Brain microvascular endothelial cell (primary cell): Measurements from ENCODE around the gene PAPOLB.

Experiments
- DNase-seq: peaks from one replicate; pipeline ENCODE4 v3.0.0-alpha.2; 2020
- H3K27ac ChIP-seq: fragments of 250-450 bp; sonication (Bioruptor Pico); 2 replicates; pipeline ENCODE4 v1.5.1; 2020; ENCODE audit warnings: mild to moderate bottlenecking, moderate library complexity
- H3K27me3 ChIP-seq: fragments of 250-450 bp; sonication (Bioruptor Pico); replicated peaks from 2 replicates; pipeline ENCODE4 v1.5.1; 2020; ENCODE audit warnings: mild to moderate bottlenecking
- H3K36me3 ChIP-seq: fragments of 250-450 bp; sonication (Bioruptor Pico); replicated peaks from 2 replicates; pipeline ENCODE4 v1.5.1; 2020; ENCODE audit warnings: mild to moderate bottlenecking
- H3K4me3 ChIP-seq: 2 replicates; pipeline ENCODE4 v1.5.1; 2011; ENCODE audit warnings: low read depth, mild to moderate bottlenecking, control low read depth, low read length, moderate library complexity
- CTCF ChIP-seq: IDR thresholded peaks from 2 replicates; pipeline ENCODE4 v1.5.1; 2011; ENCODE audit warnings: low read depth, mild to moderate bottlenecking, moderate library complexity, low read length, control low read depth, inconsistent platforms; ENCODE audit errors: missing control alignments
- in situ Hi-C: cut with HindIII; loops from 2 replicates; pipeline ENCODE4 v1.10.0; 2017; ENCODE audit warnings: low sequenced_read_pairs, low pct_ligation_motif_present

Gene PAPOLB

GRCh38 chr7:4851459-4852422 lies 10.1 kb downstream of the PAPOLB start:
- TF ChIP-seq CTCF, result no peak
- Histone ChIP-seq H3K27me3 (no peaks in the 10 kb centered on the region), H3K36me3 (no peaks in the 10 kb centered on the region), H3K4me3 (no peak overlapping the region), H3K27ac (peak overlapping the region; percentile 59)
- in situ Hi-C loops, result no loop called here
- peak; percentile 73 for DNase-seq

GRCh38 chr7:4850262-4850795 lies 11.5 kb downstream of the PAPOLB start:
- DNase-seq, result no peak
- no peak for TF ChIP-seq CTCF
- Histone ChIP-seq H3K27me3 (no peaks in the 10 kb centered on the region), H3K4me3 (no peak overlapping the region), H3K27ac (no peak overlapping the region), H3K36me3 (no peaks in the 10 kb centered on the region)
- in situ Hi-C loops, result no loop called here

GRCh38 chr7:4849390-4849789 lies 12.4 kb downstream of the PAPOLB start:
- Histone ChIP-seq H3K27ac (no peak overlapping the region), H3K4me3 (no peak overlapping the region), H3K36me3 (no peaks in the 10 kb centered on the region), H3K27me3 (no peaks in the 10 kb centered on the region)
- DNase-seq, result peak; percentile 60
- TF ChIP-seq CTCF, result peak; percentile 61
- in situ Hi-C loops, result no loop called here

GRCh38 chr7:4845740-4846142 lies 16.1 kb downstream of the PAPOLB start:
- H3K4me3 ChIP-seq, result no peak overlapping the region
- TF ChIP-seq CTCF, result peak; percentile 27
- H3K36me3 ChIP-seq, result no peaks in the 10 kb centered on the region
- no peak for DNase-seq
- no peak overlapping the region for H3K27ac ChIP-seq
- no peaks in the 10 kb centered on the region for H3K27me3 ChIP-seq
- in situ Hi-C loops, result no loop called here

GRCh38 chr7:4842319-4843064 lies 19.3 kb downstream of the PAPOLB start:
- no peak overlapping the region for H3K4me3 ChIP-seq

More at GRCh38 chr7:4842319-4843064, 19.3 kb downstream of the PAPOLB start:
- no peak overlapping the region for H3K27ac ChIP-seq
- no peaks in the 10 kb centered on the region for H3K27me3 ChIP-seq
- DNase-seq, result no peak
- no peak for TF ChIP-seq CTCF
- no peaks in the 10 kb centered on the region for H3K36me3 ChIP-seq
- in situ Hi-C loops, result no loop called here
